ENCODE results near the gene MYLK2. TPM values are rescaled to one million over a fixed set of nuclear protein-coding genes. Genes with fewer than 3 reads are reported as not detected.

The MYLK2 gene
- total RNA-seq, 2 donors from 2014 or later: 0.31 to 0.34 TPM

- peaks cover 0 to 10% of the 10 kb centered on the region in 2 donors for H3K36me3 Mint-ChIP-seq
- no peak for ATAC-seq
- H3K9me3 Mint-ChIP-seq: no peaks in the 10 kb centered on the region
- no peak overlapping the region for H3K27ac Mint-ChIP-seq
- peak in 1 of 2 donors; percentile 4 for DNase-seq (ENCODE audit: low spot score in 2 of 2)
Observed at GRCh38 chr20:31871618-31871954, 52.4 kb downstream of the MYLK2 start.

- DNase-seq (ENCODE audit: low spot score in 2 of 2) (peak in 1 of 2 donors; percentile 6), ATAC-seq (no peak)
- H3K9me3 Mint-ChIP-seq: no peaks in the 10 kb centered on the region
- no peak overlapping the region for H3K27ac Mint-ChIP-seq
- peaks cover 0 to 10% of the 10 kb centered on the region in 2 donors for H3K36me3 Mint-ChIP-seq
Observed at GRCh38 chr20:31872406-31872805, 53.2 kb downstream of the MYLK2 start.

GRCh38 chr20:31875671-31876070 is 56.5 kb downstream of the MYLK2 start:
- peaks cover 0 to 5% of the 10 kb centered on the region in 2 donors for H3K36me3 Mint-ChIP-seq
- H3K9me3 Mint-ChIP-seq: no peaks in the 10 kb centered on the region
- DNase-seq (ENCODE audit: low spot score in 2 of 2): no peak
- no peak overlapping the region for H3K27ac Mint-ChIP-seq
- ATAC-seq: no peak

GRCh38 chr20:31877684-31878083 is 58.5 kb downstream of the MYLK2 start:
- no peak overlapping the region for H3K27ac Mint-ChIP-seq
- no peaks in the 10 kb centered on the region for H3K9me3 Mint-ChIP-seq
- no peak for ATAC-seq
- no peaks in the 10 kb centered on the region for H3K36me3 Mint-ChIP-seq
- DNase-seq (ENCODE audit: low spot score in 2 of 2): no peak

- Mint-ChIP-seq H3K9me3 (no peaks in the 10 kb centered on the region), H3K36me3 (no peaks in the 10 kb centered on the region), H3K27ac (peak overlapping the region; percentile 68 to 94)
- DNase-seq (ENCODE audit: low spot score in 2 of 2) (peak; percentile 82 to 85), ATAC-seq (peak; percentile 96 to 99)
Observed at GRCh38 chr20:31879143-31879987, 60.2 kb downstream of the MYLK2 start.

- Mint-ChIP-seq H3K27ac (no peak overlapping the region), H3K36me3 (no peaks in the 10 kb centered on the region), H3K9me3 (no peaks in the 10 kb centered on the region)
- no peak for ATAC-seq
- DNase-seq (ENCODE audit: low spot score in 2 of 2): peak in 1 of 2 donors; percentile 1
Observed at GRCh38 chr20:31881945-31882344, 62.8 kb downstream of the MYLK2 start.

- no peak for ATAC-seq
- Mint-ChIP-seq H3K9me3 (no peaks in the 10 kb centered on the region), H3K27ac (no peak overlapping the region), H3K36me3 (no peaks in the 10 kb centered on the region)
- no peak for DNase-seq (ENCODE audit: low spot score in 2 of 2)
Observed at GRCh38 chr20:31883829-31884228, 64.7 kb downstream of the MYLK2 start.

Other genes starting within 250 kb of the MYLK2 start
- 10 to 100 TPM in 1 of 2 donors, 1 to 10 TPM in 1; 1.4 to 19.4 TPM for gene ID1, start 214.1 kb upstream of the MYLK2 start, total RNA-seq
- gene COX4I2, start 181.4 kb upstream of the MYLK2 start, total RNA-seq: not detected
- gene BCL2L1, start 96.5 kb upstream of the MYLK2 start, total RNA-seq: 100 to 1,000 TPM in 1 of 2 donors, 10 to 100 TPM in 1; 86.6 to 143 TPM
- 100 to 1,000 TPM; 123 to 215 TPM for gene TPX2, start 80.1 kb upstream of the MYLK2 start, total RNA-seq
- gene FOXS1, start 26.2 kb downstream of the MYLK2 start, total RNA-seq: not detected
- not detected for gene DUSP15, start 51.2 kb downstream of the MYLK2 start, total RNA-seq
- not detected for gene TTLL9, start 51.3 kb downstream of the MYLK2 start, total RNA-seq
- gene PDRG1, start 132.7 kb downstream of the MYLK2 start, total RNA-seq: 10 to 100 TPM; 13.1 to 20.6 TPM
- gene XKR7, start 148.8 kb downstream of the MYLK2 start, total RNA-seq: under 1 TPM in 1 of 2 donors, not detected in 1; 0.09 TPM
- gene CCM2L, start 191.1 kb downstream of the MYLK2 start, total RNA-seq: not detected
- under 1 TPM in 1 of 2 donors, not detected in 1; 0.16 TPM for gene HCK, start 232.9 kb downstream of the MYLK2 start, total RNA-seq